Measurements from ENCODE around the gene STX10. TPM values are rescaled to one million over a fixed set of nuclear protein-coding genes. Genes with fewer than 3 reads are reported as not detected.
A peak's percentile ranks its signal among the peaks of the same experiment; 100 is the strongest.

Gene STX10
- total and polyA plus RNA-seq, 2 of the 4 experiments (the other 2 are of a cell fraction): 64.9 to 82.0 TPM

DNA sequence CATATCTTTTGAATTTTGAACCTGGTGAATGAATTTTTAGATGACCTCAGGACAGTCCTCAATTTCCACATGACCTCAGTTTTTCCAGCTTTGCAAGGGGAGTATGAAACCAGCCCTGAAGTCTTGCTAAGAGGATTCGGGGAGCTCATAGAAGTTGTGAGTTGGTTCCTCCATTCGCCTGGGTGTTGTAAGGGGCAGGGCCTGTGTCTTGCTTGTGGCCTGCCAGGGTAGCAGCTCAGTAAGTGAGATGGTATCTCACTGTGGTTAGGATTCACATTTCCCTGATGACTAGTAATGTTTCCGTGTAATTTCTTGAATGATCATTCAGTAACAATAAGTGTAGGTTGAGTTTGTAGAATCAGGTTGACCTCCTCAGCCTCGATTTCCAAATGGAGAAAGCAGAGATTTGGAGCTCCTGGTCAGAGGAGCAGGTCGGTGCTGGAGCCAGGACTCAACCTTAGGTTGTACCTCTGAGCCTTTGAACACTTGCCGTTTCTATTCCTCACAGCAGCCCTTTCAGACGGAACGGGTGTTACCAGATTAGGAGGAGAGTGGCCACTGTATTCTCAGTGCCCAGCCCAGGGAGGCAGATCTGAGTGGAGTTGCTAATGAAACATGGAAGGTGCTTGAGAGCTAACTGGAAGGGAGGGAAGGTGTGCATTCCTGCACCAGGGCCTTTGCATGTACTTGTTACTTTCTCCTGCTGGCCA lies 17.5 kb downstream of the STX10 start:
- H4K20me1 ChIP-seq (ENCODE audit: insufficient read depth, low read length): peaks cover 86% of the 10 kb centered on the region

More for the DNA sequence above, 17.5 kb downstream of the STX10 start:
- Histone ChIP-seq H2BK20ac (ENCODE audit: low read depth, low read length) (no peak overlapping the region), H2AK5ac (ENCODE audit: low read depth, low read length) (no peak overlapping the region), H3K27ac (ENCODE audit: insufficient read depth, low read length) (no peak overlapping the region), H3K4me2 (ENCODE audit: low read depth, low read length) (no peak overlapping the region; the same call in 1 of the 2 replicates), H3K9me1 (ENCODE audit: insufficient read depth, low read length) (peaks cover 31% of the 10 kb centered on the region), H3K4ac (ENCODE audit: low read depth, low read length) (peak overlapping the region; percentile 19; the same call in 1 of the 2 replicates), H3K23ac (ENCODE audit: low read depth, low read length) (0 out of 2 replicates have a peak overlapping the region, but pooled peaks have one; percentile 13), H4K5ac (ENCODE audit: low read depth, low read length) (no peak overlapping the region), H3K4me1 (ENCODE audit: control insufficient read depth, insufficient read depth, low read length) (peaks cover 13% of the 10 kb centered on the region; the same call in 1 of the 2 replicates), H2AFZ (replicated peaks; ENCODE audit: low read length, poor library complexity) (no peak overlapping the region), H3K9me3 (ENCODE audit: control insufficient read depth, insufficient read depth, low read length) (no peaks in the 10 kb centered on the region), H3K4me3 (ENCODE audit: insufficient read depth, low read depth, low read length) (no peak overlapping the region), H2BK120ac (ENCODE audit: low read depth, low read length) (no peak overlapping the region), H3K27me3 (ENCODE audit: control insufficient read depth, insufficient read depth, low read length) (no peaks in the 10 kb centered on the region), H3K18ac (ENCODE audit: low read depth, low read length) (no peak overlapping the region), H3K56ac (ENCODE audit: extremely low read depth, insufficient read depth, low read length) (no peak overlapping the region), H3K79me1 (ENCODE audit: low read depth in 1 of 2, low read length in 2 of 2) (peaks cover 20 to 93% of the 10 kb centered on the region in 2 experiments; a peak in 3 of 4 replicates), H2BK5ac (ENCODE audit: low read depth, low read length, poor library complexity, severe bottlenecking) (no peak overlapping the region), H4K8ac (ENCODE audit: low read depth in 2 of 2, low read length in 2 of 2) (no peak overlapping the region), H3K36me3 (ENCODE audit: control insufficient read depth, insufficient read depth, low read length) (peaks cover 27% of the 10 kb centered on the region), H3K14ac (replicated peaks; ENCODE audit: low read depth, low read length) (0 out of 2 replicates have a peak overlapping the region, but pooled peaks have one; percentile 10), H4K91ac (ENCODE audit: insufficient read depth, low read depth, low read length) (no peak overlapping the region), H2AK9ac (replicated peaks; ENCODE audit: low read depth, low read length, poor library complexity) (peak overlapping the region; percentile 42), H2BK15ac (ENCODE audit: low read depth, low read length) (no peak overlapping the region), H3K9ac (ENCODE audit: low read depth, low read length) (no peak overlapping the region)
- intact Hi-C loops (cut with micrococcal nuclease): no loop called here
- peak; percentile 44; the same call in 1 of the 2 replicates for TF ChIP-seq CEBPB (IDR thresholded peaks at IDR 0.05; ENCODE audit: low read depth, low read length)
- no peak for TF ChIP-seq RFX5 (IDR thresholded peaks at IDR 0.05; ENCODE audit: low read depth, low read length)
- in situ Hi-C loops (cut with MboI; ENCODE audit: low sequenced_read_pairs): no loop called here
- ATAC-seq (ENCODE audit: low read depth) (peak; percentile 79), DNase-seq (peak; percentile 79)
- dilution Hi-C loops (cut with HindIII; ENCODE audit: low sequenced_read_pairs, unreplicated experiment): no loop called here
- ChIA-PET POLR2A (ENCODE audit: unreplicated experiment) (no interaction called here), CTCF (interaction anchor here (0.5 to 0.6 kb wide), 2 partner anchors 8 to 615 kb away, joined by 3 to 4 read pairs; a partner anchor contains a TSS)
- BruUV-seq (replicated peaks): no TSS peak
- WGBS, 2 experiments (ENCODE audit: extremely low coverage in 2 of 2, insufficient read length in 1 of 2): 40% methylated on average over 2 of the region's 8 CpGs; no CpG with 5 or more reads in 1 of the 2 experiments

Data from IMR-90 (cell line).